GM19238 (cell line): ENCODE measurements around the gene INSIG1.

Source experiments
- DNase-seq: peaks from one replicate; pipeline ENCODE4 v3.0.0; 2011; ENCODE audit warnings: low spot score; ENCODE audit not compliant: insufficient read length

INSIG1 gene

GRCh38 chr7:155300641-155301452, 3.2 kb downstream of the INSIG1 start:
- no peak for DNase-seq

- no peak for DNase-seq
Measured at GRCh38 chr7:155303039-155303593, 5.4 kb downstream of the INSIG1 start.

GRCh38 chr7:155303897-155304296, 6.2 kb downstream of the INSIG1 start:
- DNase-seq: no peak

- no peak for DNase-seq
Measured at GRCh38 chr7:155305231-155305904, 7.7 kb downstream of the INSIG1 start.

GRCh38 chr7:155306673-155307470, 9.2 kb downstream of the INSIG1 start:
- no peak for DNase-seq

GRCh38 chr7:155308330-155309020, 10.8 kb downstream of the INSIG1 start:
- DNase-seq: no peak

- no peak for DNase-seq
Measured at GRCh38 chr7:155309021-155309338, 11.3 kb downstream of the INSIG1 start.

GRCh38 chr7:155310425-155311114, 12.9 kb downstream of the INSIG1 start:
- DNase-seq: no peak

GRCh38 chr7:155311826-155312537, 14.3 kb downstream of the INSIG1 start:
- DNase-seq: no peak

GRCh38 chr7:155312633-155313032, 15.0 kb downstream of the INSIG1 start:
- no peak for DNase-seq

- DNase-seq: no peak
Measured at GRCh38 chr7:155313096-155313495, 15.4 kb downstream of the INSIG1 start.

GRCh38 chr7:155315977-155316376, 18.3 kb downstream of the INSIG1 start:
- DNase-seq: no peak

- DNase-seq: no peak
Measured at GRCh38 chr7:155316427-155317113, 18.9 kb downstream of the INSIG1 start.

- DNase-seq: no peak
Measured at GRCh38 chr7:155317114-155317434, 19.4 kb downstream of the INSIG1 start.

GRCh38 chr7:155318245-155318644, 20.6 kb downstream of the INSIG1 start:
- no peak for DNase-seq

GRCh38 chr7:155322530-155322929, 24.9 kb downstream of the INSIG1 start:
- no peak for DNase-seq

- DNase-seq: no peak
Measured at GRCh38 chr7:155323001-155323638, 25.4 kb downstream of the INSIG1 start.

- no peak for DNase-seq
Measured at GRCh38 chr7:155324012-155324917, 26.6 kb downstream of the INSIG1 start.
